Mesendoderm (in vitro differentiated cells): Measurements from ENCODE around the gene LHX2.

Experiments
- DNase-seq: peaks from one replicate; pipeline ENCODE4 v3.0.0; 2013
- H2AK5ac ChIP-seq: 2 replicates; pipeline ENCODE4 v1.6.1; 2013; ENCODE audit warnings: low read length, inconsistent platforms
- H2BK120ac ChIP-seq: 2 replicates; pipeline ENCODE4 v1.6.1; 2013; ENCODE audit warnings: low read depth, mild to moderate bottlenecking, low read length, moderate library complexity, mixed read lengths
- H2BK15ac ChIP-seq: replicated peaks from 2 replicates; pipeline ENCODE4 v1.6.1; 2013; ENCODE audit warnings: low read depth, mild to moderate bottlenecking, moderate library complexity
- H2BK5ac ChIP-seq: 2 replicates; pipeline ENCODE4 v1.6.1; 2013; ENCODE audit warnings: low read length, inconsistent platforms
- H3K18ac ChIP-seq: 2 replicates; pipeline ENCODE4 v1.6.1; 2013; ENCODE audit warnings: mild to moderate bottlenecking, low read length, mixed read lengths
- H3K23ac ChIP-seq: one replicate; pipeline ENCODE4 v1.6.1; 2013; ENCODE audit warnings: low read length
- H3K27ac ChIP-seq: 2 replicates; pipeline ENCODE4 v1.5.1; 2013; ENCODE audit warnings: low read depth, mild to moderate bottlenecking, inconsistent platforms, low read length, moderate library complexity
- H3K27me3 ChIP-seq: 2 replicates; pipeline ENCODE4 v1.6.1; 2013; ENCODE audit warnings: low read length, control low read depth, mild to moderate bottlenecking, inconsistent platforms; ENCODE audit not compliant: insufficient read depth, poor library complexity
- H3K36me3 ChIP-seq: 2 replicates; pipeline ENCODE4 v1.6.1; 2013; ENCODE audit warnings: low read length, inconsistent platforms; ENCODE audit not compliant: control insufficient read depth, insufficient read depth
- H3K4ac ChIP-seq: one replicate; pipeline ENCODE4 v1.6.1; 2013; ENCODE audit warnings: low read depth, mild to moderate bottlenecking, low read length, moderate library complexity
- H3K4me1 ChIP-seq: 2 replicates; pipeline ENCODE4 v1.6.1; 2013; ENCODE audit warnings: low read depth, low read length, inconsistent platforms; ENCODE audit not compliant: control insufficient read depth
- H3K4me2 ChIP-seq: 2 replicates; pipeline ENCODE4 v1.6.1; 2013; ENCODE audit warnings: low read length
- H3K4me3 ChIP-seq: 2 replicates; pipeline ENCODE4 v1.5.1; 2013; ENCODE audit warnings: mild to moderate bottlenecking, low read length
- H3K56ac ChIP-seq: one replicate; pipeline ENCODE4 v1.6.1; 2013; ENCODE audit warnings: low read length
- H3K79me1 ChIP-seq: 2 replicates; pipeline ENCODE4 v1.6.1; 2013; ENCODE audit warnings: low read length, inconsistent platforms
- H3K79me2 ChIP-seq: 2 replicates; pipeline ENCODE4 v1.6.1; 2013; ENCODE audit warnings: mild to moderate bottlenecking, low read length; ENCODE audit not compliant: control insufficient read depth, insufficient read depth
- H3K9ac ChIP-seq: 2 replicates; pipeline ENCODE4 v1.6.1; 2013; ENCODE audit warnings: low read length, inconsistent platforms
- H4K5ac ChIP-seq: one replicate; pipeline ENCODE4 v1.6.1; 2013; ENCODE audit warnings: low read length
- H4K8ac ChIP-seq: one replicate; pipeline ENCODE4 v1.6.1; 2013; ENCODE audit warnings: low read depth, mild to moderate bottlenecking, control low read depth, low read length, moderate library complexity
- WGBS: extraction: QIAGEN DNeasy Blood & Tissue Kit; methylation state at CpG from one replicate; pipeline ENCODE4 v1.1.7; 2013; ENCODE audit warnings: low lambda C conversion rate, missing lambda C conversion rate; ENCODE audit not compliant: insufficient coverage; ENCODE audit errors: extremely low coverage; 5-methylcytosine and 5-hydroxymethylcytosine counted together

LHX2 gene

GRCh38 chr9:124017929-124018729 lies 6.6 kb downstream of the LHX2 start:
- no peak overlapping the region for H2BK15ac ChIP-seq
- no peaks in the 10 kb centered on the region for H3K36me3 ChIP-seq
- no peak overlapping the region for H4K8ac ChIP-seq
- no peak overlapping the region for H3K27ac ChIP-seq
- peak overlapping the region; percentile 53 for H3K18ac ChIP-seq
- peak overlapping the region; percentile 55 for H3K9ac ChIP-seq
- no peaks in the 10 kb centered on the region for H3K79me1 ChIP-seq
- H3K27me3 ChIP-seq: peaks cover 80% of the 10 kb centered on the region
- no peak for DNase-seq
- no peak overlapping the region for H3K4ac ChIP-seq
- peak overlapping the region; percentile 84 for H3K4me2 ChIP-seq
- WGBS: no CpG with 5 or more reads among the region's 64 CpGs
- peak overlapping the region; percentile 56 for H3K56ac ChIP-seq
- no peak overlapping the region for H3K23ac ChIP-seq
- no peak overlapping the region for H2BK5ac ChIP-seq
- no peaks in the 10 kb centered on the region for H3K79me2 ChIP-seq
- no peak overlapping the region for H2BK120ac ChIP-seq
- peaks cover 2% of the 10 kb centered on the region for H3K4me1 ChIP-seq
- no peak overlapping the region for H4K5ac ChIP-seq
- H2AK5ac ChIP-seq: no peak overlapping the region
- peak overlapping the region; percentile 29 for H3K4me3 ChIP-seq

- H3K79me1 ChIP-seq: no peaks in the 10 kb centered on the region
- H2AK5ac ChIP-seq: no peak overlapping the region
- H3K4me2 ChIP-seq: peak overlapping the region; percentile 84
- H3K56ac ChIP-seq: peak overlapping the region; percentile 56
- peaks cover 74% of the 10 kb centered on the region for H3K27me3 ChIP-seq
- WGBS: 100% methylated on average over 2 of the region's 21 CpGs
- peak overlapping the region; percentile 26 for H3K4me3 ChIP-seq
- no peak overlapping the region for H4K8ac ChIP-seq
- no peak overlapping the region for H3K27ac ChIP-seq
- H2BK15ac ChIP-seq: no peak overlapping the region
- H3K23ac ChIP-seq: no peak overlapping the region
- no peaks in the 10 kb centered on the region for H3K79me2 ChIP-seq
- no peaks in the 10 kb centered on the region for H3K36me3 ChIP-seq
- no peak overlapping the region for H2BK120ac ChIP-seq
- DNase-seq: no peak
- H2BK5ac ChIP-seq: no peak overlapping the region
- H3K4ac ChIP-seq: no peak overlapping the region
- H3K4me1 ChIP-seq: peaks cover 2% of the 10 kb centered on the region
- no peak overlapping the region for H3K18ac ChIP-seq
- H4K5ac ChIP-seq: no peak overlapping the region
- peak overlapping the region; percentile 45 for H3K9ac ChIP-seq
Measured at GRCh38 chr9:124018730-124019697, 7.4 kb downstream of the LHX2 start.

- Histone ChIP-seq H2BK120ac (no peak overlapping the region), H3K4me3 (no peak overlapping the region), H3K56ac (no peak overlapping the region), H3K4ac (no peak overlapping the region), H3K18ac (no peak overlapping the region), H3K27me3 (peaks cover 65% of the 10 kb centered on the region), H3K79me1 (no peaks in the 10 kb centered on the region), H4K5ac (no peak overlapping the region), H3K4me1 (peaks cover 2% of the 10 kb centered on the region), H3K23ac (no peak overlapping the region), H3K9ac (no peak overlapping the region), H3K27ac (no peak overlapping the region), H3K79me2 (no peaks in the 10 kb centered on the region), H2AK5ac (no peak overlapping the region), H3K4me2 (no peak overlapping the region), H4K8ac (no peak overlapping the region), H3K36me3 (no peaks in the 10 kb centered on the region), H2BK5ac (no peak overlapping the region), H2BK15ac (no peak overlapping the region)
- no CpG with 5 or more reads among the region's 15 CpGs for WGBS
- no peak for DNase-seq
Measured at GRCh38 chr9:124019771-124020519, 8.4 kb downstream of the LHX2 start.

- Histone ChIP-seq H4K8ac (no peak overlapping the region), H3K4me2 (no peak overlapping the region)
Measured at GRCh38 chr9:124020520-124021384, 9.2 kb downstream of the LHX2 start.

GRCh38 chr9:124021385-124021769 lies 9.8 kb downstream of the LHX2 start:
- no peak overlapping the region for H4K5ac ChIP-seq
- peaks cover 52% of the 10 kb centered on the region for H3K27me3 ChIP-seq
- no CpG with 5 or more reads among the region's 5 CpGs for WGBS
- H3K9ac ChIP-seq: no peak overlapping the region
- peaks cover 2% of the 10 kb centered on the region for H3K4me1 ChIP-seq
- no peaks in the 10 kb centered on the region for H3K79me1 ChIP-seq
- H3K56ac ChIP-seq: no peak overlapping the region
- H4K8ac ChIP-seq: no peak overlapping the region
- no peak overlapping the region for H2BK120ac ChIP-seq
- H2BK5ac ChIP-seq: no peak overlapping the region
- no peak overlapping the region for H3K27ac ChIP-seq
- peak overlapping the region; percentile 89 for H3K23ac ChIP-seq
- no peaks in the 10 kb centered on the region for H3K79me2 ChIP-seq
- no peak overlapping the region for H3K18ac ChIP-seq
- H3K4me3 ChIP-seq: no peak overlapping the region
- H3K4ac ChIP-seq: no peak overlapping the region
- DNase-seq: no peak
- H2AK5ac ChIP-seq: no peak overlapping the region
- no peak overlapping the region for H2BK15ac ChIP-seq
- no peak overlapping the region for H3K4me2 ChIP-seq
- no peaks in the 10 kb centered on the region for H3K36me3 ChIP-seq

More at GRCh38 chr9:124020520-124021384, 9.2 kb downstream of the LHX2 start:
- H3K56ac ChIP-seq: no peak overlapping the region
- H2BK15ac ChIP-seq: no peak overlapping the region
- H2BK120ac ChIP-seq: no peak overlapping the region
- no peaks in the 10 kb centered on the region for H3K36me3 ChIP-seq
- DNase-seq: no peak
- peak overlapping the region; percentile 89 for H3K23ac ChIP-seq
- no peak overlapping the region for H3K18ac ChIP-seq
- no peak overlapping the region for H3K4ac ChIP-seq
- no peak overlapping the region for H2AK5ac ChIP-seq
- H3K4me1 ChIP-seq: peaks cover 2% of the 10 kb centered on the region
- no peak overlapping the region for H4K5ac ChIP-seq
- WGBS: no CpG with 5 or more reads among the region's 31 CpGs
- H3K4me3 ChIP-seq: no peak overlapping the region
- H2BK5ac ChIP-seq: no peak overlapping the region
- H3K27me3 ChIP-seq: peaks cover 58% of the 10 kb centered on the region
- H3K79me1 ChIP-seq: no peaks in the 10 kb centered on the region
- no peaks in the 10 kb centered on the region for H3K79me2 ChIP-seq
- no peak overlapping the region for H3K9ac ChIP-seq
- H3K27ac ChIP-seq: no peak overlapping the region
